Activated naive CD4-positive, alpha-beta T cell treated with anti-CD3 and anti-CD28 coated beads for 36 hours (primary cell): ENCODE results near the gene SCAPER. TPM values are rescaled to one million over a fixed set of nuclear protein-coding genes. Genes with fewer than 3 reads are reported as not detected.
A peak's percentile ranks its signal among the peaks of the same experiment; 100 is the strongest.

Experiments used
- CTCF ChIA-PET: fragments of 350-600 bp; sonication (Branson Sonifier 250); formaldehyde crosslinking; loops from one replicate; lab custom pipeline; 2021; ENCODE audit warnings: antibody characterized with exemption; lab: Charles Lee
- DNase-seq: peaks from one replicate; pipeline ENCODE4 v3.0.0-alpha.2; 2020
- H3K27ac Mint-ChIP-seq: one replicate; pipeline ENCODE4 v1.8.0; 2021; ENCODE audit warnings: mild to moderate bottlenecking, mixed read lengths
- H3K27me3 Mint-ChIP-seq: one replicate; pipeline ENCODE4 v1.8.0; 2021; ENCODE audit warnings: low read depth, mixed read lengths
- H3K36me3 Mint-ChIP-seq: one replicate; pipeline ENCODE4 v1.8.0; 2021; ENCODE audit warnings: low read depth, mixed read lengths
- H3K4me1 Mint-ChIP-seq: one replicate; pipeline ENCODE4 v1.8.0; 2021; ENCODE audit warnings: low read depth, mixed read lengths
- H3K4me3 Mint-ChIP-seq: one replicate; pipeline ENCODE4 v1.8.0; 2021; ENCODE audit warnings: mild to moderate bottlenecking, moderate library complexity, mixed read lengths
- H3K9me3 Mint-ChIP-seq: one replicate; pipeline ENCODE4 v1.8.0; 2021; ENCODE audit warnings: mixed read lengths
- intact Hi-C: fragments of 100-400 bp; cut with micrococcal nuclease; formaldehyde crosslinking; loops from one replicate; pipeline ENCODE4 v1.15.1; 2023
- total RNA-seq, 2 experiments: library from RNA; stranded (reverse); gene quantifications; one replicate each; pipeline ENCODE4 v1.2.3, GENCODE V29; 2021

SCAPER gene
- total RNA-seq, 2 experiments from 2014 or later: 28.5 to 28.9 TPM

- CTCF ChIA-PET: interaction anchor here (0.5 to 0.6 kb wide), 2 partner anchors 197 to 311 kb away, joined by 3 read pairs; no protein-coding TSS in a partner anchor
- H3K9me3 Mint-ChIP-seq: no peaks in the 10 kb centered on the region
- H3K27ac Mint-ChIP-seq: no peak overlapping the region
- H3K36me3 Mint-ChIP-seq: peaks cover 4% of the 10 kb centered on the region
- DNase-seq: no peak
- H3K27me3 Mint-ChIP-seq: peaks cover 4% of the 10 kb centered on the region
- intact Hi-C loops: no loop called here
- H3K4me1 Mint-ChIP-seq: peaks cover 2% of the 10 kb centered on the region
- H3K4me3 Mint-ChIP-seq: no peak overlapping the region
Observed at GRCh38 chr15:76353903-76354302, 551.2 kb downstream of the SCAPER start.

- CTCF ChIA-PET: no interaction called here
- peaks cover 8% of the 10 kb centered on the region for H3K27me3 Mint-ChIP-seq
- H3K4me3 Mint-ChIP-seq: no peak overlapping the region
- H3K9me3 Mint-ChIP-seq: no peaks in the 10 kb centered on the region
- intact Hi-C loops: no loop called here
- peaks cover 2% of the 10 kb centered on the region for H3K4me1 Mint-ChIP-seq
- DNase-seq: no peak
- H3K36me3 Mint-ChIP-seq: peaks cover 5% of the 10 kb centered on the region
- H3K27ac Mint-ChIP-seq: no peak overlapping the region
Observed at GRCh38 chr15:76353023-76353577, 552.0 kb downstream of the SCAPER start.

GRCh38 chr15:76349301-76350070, 555.7 kb downstream of the SCAPER start:
- Mint-ChIP-seq H3K27ac (no peak overlapping the region), H3K27me3 (peaks cover 31% of the 10 kb centered on the region), H3K9me3 (no peaks in the 10 kb centered on the region), H3K36me3 (peaks cover 11% of the 10 kb centered on the region), H3K4me1 (peaks cover 7% of the 10 kb centered on the region), H3K4me3 (no peak overlapping the region)
- CTCF ChIA-PET: interaction anchor here (0.6 kb wide), 1 partner anchor 350 kb away, joined by 4 read pairs; no protein-coding TSS in a partner anchor
- intact Hi-C loops: no loop called here
- DNase-seq: no peak

DNA sequence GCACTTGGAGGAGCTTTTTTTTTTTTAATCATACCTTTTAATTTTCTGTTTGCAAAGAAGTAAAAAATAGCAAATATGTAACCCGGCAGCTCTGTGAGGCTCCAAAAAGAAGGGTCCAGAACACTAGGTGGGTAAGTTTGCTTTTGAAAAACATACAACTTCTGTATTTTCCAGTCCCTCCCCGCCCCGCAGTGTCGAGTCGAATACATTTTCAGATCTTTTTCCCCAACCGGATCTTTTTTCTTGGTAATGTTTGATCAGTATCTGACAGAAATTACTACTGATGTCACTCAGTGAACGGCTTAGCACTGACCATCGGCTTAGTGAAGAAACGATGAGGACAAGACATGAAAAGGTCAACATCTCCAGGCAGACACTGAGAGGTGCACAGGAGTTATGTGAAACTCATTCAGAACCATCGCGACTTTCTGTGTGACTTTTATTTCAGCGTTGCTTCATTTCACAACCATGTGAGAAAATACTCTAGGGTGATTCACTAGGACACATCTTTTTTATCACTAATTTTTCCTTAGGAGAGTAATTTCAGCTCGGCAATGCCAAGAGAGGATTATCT, 557.6 kb downstream of the SCAPER start:
- H3K9me3 Mint-ChIP-seq: no peaks in the 10 kb centered on the region
- intact Hi-C loops: no loop called here
- peaks cover 47% of the 10 kb centered on the region for H3K27me3 Mint-ChIP-seq
- CTCF ChIA-PET: interaction anchor here (0.8 kb wide), 1 partner anchor 12 kb away, joined by 5 read pairs; no protein-coding TSS in a partner anchor
- H3K4me3 Mint-ChIP-seq: no peak overlapping the region
- no peak for DNase-seq
- H3K4me1 Mint-ChIP-seq: peaks cover 9% of the 10 kb centered on the region
- H3K36me3 Mint-ChIP-seq: peaks cover 11% of the 10 kb centered on the region
- no peak overlapping the region for H3K27ac Mint-ChIP-seq

DNA sequence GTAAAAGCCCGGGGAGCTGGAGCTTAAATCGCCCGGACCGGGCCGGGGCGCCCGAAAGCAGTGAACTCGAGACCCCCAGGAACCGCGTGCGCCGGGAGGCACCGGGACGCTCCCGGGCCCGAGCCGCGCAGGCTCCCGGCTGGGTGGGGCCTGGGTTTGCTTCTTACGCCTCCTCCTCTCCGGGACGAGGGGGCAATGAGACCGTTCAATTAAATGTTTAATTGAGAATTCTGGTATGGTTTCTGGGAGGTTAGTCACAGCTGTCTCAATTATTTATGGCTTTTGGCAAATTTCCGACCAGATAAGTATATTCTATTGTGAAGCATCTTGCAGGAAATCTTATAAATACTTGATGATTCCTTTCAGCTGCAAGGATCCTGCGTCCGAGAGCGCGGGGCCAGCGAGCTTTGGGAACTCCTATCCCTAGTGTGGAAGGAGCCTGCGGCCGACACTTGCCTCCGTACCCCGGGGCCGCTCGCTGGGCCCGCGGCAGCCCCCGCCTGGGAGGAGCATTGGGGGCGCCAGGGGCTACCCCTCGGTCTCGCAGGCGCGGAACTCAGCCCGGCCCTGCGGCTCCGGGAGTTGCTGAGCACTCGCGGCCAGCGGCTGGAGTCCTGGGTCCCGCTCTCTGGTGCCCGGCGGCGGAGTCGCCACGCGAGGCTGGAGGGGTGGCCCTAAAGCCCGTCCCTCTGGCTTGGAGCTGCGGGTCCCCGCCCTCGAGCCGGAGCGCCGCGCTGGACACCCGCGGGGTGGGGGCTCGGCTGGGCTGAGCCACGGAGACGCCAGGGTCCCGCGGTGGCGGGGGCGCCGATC, 558.3 kb downstream of the SCAPER start:
- DNase-seq: no peak
- intact Hi-C loops: no loop called here
- peak overlapping the region; percentile 21 for H3K4me3 Mint-ChIP-seq
- CTCF ChIA-PET: interaction anchor here (0.8 to 1.3 kb wide), 2 partner anchors 11 kb away, joined by 4 to 5 read pairs; no protein-coding TSS in a partner anchor
- no peak overlapping the region for H3K27ac Mint-ChIP-seq
- H3K36me3 Mint-ChIP-seq: peaks cover 11% of the 10 kb centered on the region
- H3K9me3 Mint-ChIP-seq: no peaks in the 10 kb centered on the region
- H3K27me3 Mint-ChIP-seq: peaks cover 51% of the 10 kb centered on the region
- peaks cover 13% of the 10 kb centered on the region for H3K4me1 Mint-ChIP-seq

GRCh38 chr15:76345880-76346668, 559.1 kb downstream of the SCAPER start:
- Mint-ChIP-seq H3K36me3 (peaks cover 9% of the 10 kb centered on the region), H3K27me3 (peaks cover 56% of the 10 kb centered on the region), H3K9me3 (no peaks in the 10 kb centered on the region), H3K4me1 (peaks cover 18% of the 10 kb centered on the region), H3K27ac (no peak overlapping the region), H3K4me3 (peak overlapping the region; percentile 41)
- CTCF ChIA-PET: interaction anchor here (0.6 to 1.4 kb wide), 4 partner anchors 10 to 596 kb away, joined by 3 to 5 read pairs (median 4); no protein-coding TSS in a partner anchor
- DNase-seq: no peak
- intact Hi-C loops: no loop called here

DNA sequence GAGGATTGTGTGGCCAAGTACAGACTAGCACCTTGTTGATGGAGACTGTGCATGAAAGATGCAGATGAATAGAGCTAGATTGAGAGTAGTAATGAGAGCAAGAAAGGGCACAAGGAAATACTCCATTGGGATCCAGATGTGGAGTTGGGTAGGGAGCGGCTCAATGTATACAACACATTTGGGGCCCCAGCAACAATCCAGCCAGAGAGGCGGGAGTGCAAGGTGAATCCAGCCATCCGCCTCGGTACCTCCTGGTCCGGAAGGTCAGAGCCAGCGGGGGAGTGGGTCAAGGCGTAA, 559.6 kb downstream of the SCAPER start:
- H3K27ac Mint-ChIP-seq: no peak overlapping the region
- H3K4me1 Mint-ChIP-seq: peaks cover 21% of the 10 kb centered on the region
- H3K36me3 Mint-ChIP-seq: peaks cover 9% of the 10 kb centered on the region
- intact Hi-C loops: no loop called here
- H3K27me3 Mint-ChIP-seq: peaks cover 62% of the 10 kb centered on the region
- H3K9me3 Mint-ChIP-seq: no peaks in the 10 kb centered on the region
- DNase-seq: no peak
- H3K4me3 Mint-ChIP-seq: peak overlapping the region; percentile 41
- CTCF ChIA-PET: interaction anchor here (0.6 to 1.4 kb wide), 5 partner anchors 9 to 596 kb away, joined by 3 to 5 read pairs (median 4); no protein-coding TSS in a partner anchor

GRCh38 chr15:76344893-76345582, 560.1 kb downstream of the SCAPER start:
- no peak for DNase-seq
- intact Hi-C loops: loop anchor here (5.0 kb wide), 1 partner anchor 53 kb away; no protein-coding TSS in a partner anchor
- no peaks in the 10 kb centered on the region for H3K9me3 Mint-ChIP-seq
- H3K27ac Mint-ChIP-seq: no peak overlapping the region
- H3K4me1 Mint-ChIP-seq: peaks cover 23% of the 10 kb centered on the region
- H3K4me3 Mint-ChIP-seq: peak overlapping the region; percentile 41
- H3K27me3 Mint-ChIP-seq: peaks cover 65% of the 10 kb centered on the region
- H3K36me3 Mint-ChIP-seq: peaks cover 9% of the 10 kb centered on the region
- CTCF ChIA-PET: interaction anchor here (0.6 to 1.4 kb wide), 5 partner anchors 111 to 1879 kb away, joined by 3 to 5 read pairs (median 3); no protein-coding TSS in a partner anchor

- DNase-seq: no peak
- H3K27ac Mint-ChIP-seq: no peak overlapping the region
- no peaks in the 10 kb centered on the region for H3K9me3 Mint-ChIP-seq
- peaks cover 34% of the 10 kb centered on the region for H3K4me1 Mint-ChIP-seq
- no peak overlapping the region for H3K4me3 Mint-ChIP-seq
- peaks cover 10% of the 10 kb centered on the region for H3K36me3 Mint-ChIP-seq
- H3K27me3 Mint-ChIP-seq: peaks cover 76% of the 10 kb centered on the region
- CTCF ChIA-PET: interaction anchor here (0.7 kb wide), 1 partner anchor 9 kb away, joined by 3 read pairs; no protein-coding TSS in a partner anchor
- intact Hi-C loops: loop anchor here (5.0 kb wide), 1 partner anchor 51 kb away; no protein-coding TSS in a partner anchor
Observed at GRCh38 chr15:76343313-76343996, 561.7 kb downstream of the SCAPER start.

DNA sequence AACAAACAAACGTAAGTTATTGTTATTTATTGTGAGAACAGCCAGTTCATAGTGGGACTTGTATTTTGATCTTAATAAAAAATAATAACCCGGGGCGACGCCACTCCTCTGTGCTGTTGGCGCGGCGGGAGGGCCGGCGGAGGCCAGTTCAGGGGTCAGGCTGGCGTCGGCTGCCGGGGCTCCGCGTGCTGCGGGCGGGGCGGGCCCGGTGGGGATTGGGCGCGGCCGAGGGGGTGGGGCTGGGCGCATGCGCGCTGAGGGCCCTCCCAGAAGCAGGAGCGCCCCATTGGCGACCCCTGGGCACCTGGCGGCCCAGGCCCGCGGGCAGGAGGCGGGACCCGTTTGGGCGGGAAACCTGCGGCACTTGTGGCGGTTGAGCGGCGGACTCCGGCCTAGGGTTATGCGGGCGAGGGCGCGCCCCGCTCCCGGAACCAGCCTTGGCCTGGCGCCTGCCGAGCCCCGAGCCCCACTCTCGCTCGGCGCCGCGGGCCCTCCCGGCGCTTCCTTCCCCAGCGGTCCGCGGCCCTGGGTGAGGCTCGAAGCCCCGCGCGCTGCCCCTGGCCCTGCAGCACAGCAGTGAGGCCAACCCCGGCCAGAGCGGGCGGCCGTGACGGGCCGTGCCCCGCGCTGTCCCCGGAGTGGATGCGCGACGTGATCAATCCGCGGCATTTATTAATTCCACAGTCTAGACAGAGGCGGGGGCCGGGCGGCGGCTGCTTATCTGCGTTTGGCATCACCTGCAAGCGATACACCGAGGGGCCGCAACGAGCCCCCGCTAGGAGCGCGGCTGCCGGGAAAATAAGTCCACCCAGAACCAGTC, 562.5 kb downstream of the SCAPER start:
- Mint-ChIP-seq H3K4me3 (no peak overlapping the region), H3K27me3 (peaks cover 70% of the 10 kb centered on the region), H3K9me3 (no peaks in the 10 kb centered on the region), H3K4me1 (peaks cover 37% of the 10 kb centered on the region), H3K36me3 (peaks cover 2% of the 10 kb centered on the region), H3K27ac (no peak overlapping the region)
- no peak for DNase-seq
- intact Hi-C loops: loop anchor here (5.0 kb wide), 1 partner anchor 50 kb away; no protein-coding TSS in a partner anchor
- CTCF ChIA-PET: interaction anchor here (0.9 kb wide), 1 partner anchor 444 kb away, joined by 3 read pairs; no protein-coding TSS in a partner anchor
